Lower leg skin (tissue), 4 donors: Measurements from ENCODE around the gene SREBF1. TPM values are rescaled to one million over a fixed set of nuclear protein-coding genes. Genes with fewer than 3 reads are reported as not detected.

Experiments used
- DNase-seq, 2 donors: peaks; one replicate each; pipeline ENCODE4 v3.0.0-alpha.2; 2019; ENCODE audit warnings: low spot score in 2 of 2
- H3K4me3 ChIP-seq: fragments of 200-600 bp; sonication (generic); 2 replicates; pipeline ENCODE4 v1.5.1; 2017; ENCODE audit warnings: mild to moderate bottlenecking, low read depth; ENCODE audit not compliant: poor library complexity, severe bottlenecking
- POLR2A ChIP-seq, 2 donors: fragments of 450-650 bp; IDR thresholded peaks; one replicate each; pipeline ENCODE4 v1.6.1; 2016 to 2017; ENCODE audit warnings: antibody characterized with exemption in 2 of 2, mild to moderate bottlenecking in 1 of 2, moderate library complexity in 1 of 2
- WGBS, 2 donors: methylation state at CpG; one replicate each; pipeline ENCODE4 v1.1.5; 2018; 5-methylcytosine and 5-hydroxymethylcytosine counted together
- intact Hi-C: fragments of 100-400 bp; cut with DNase I; formaldehyde crosslinking; loops from one replicate; pipeline ENCODE4 v1.15.0; 2023; ENCODE audit warnings: low total_unique reads
- total RNA-seq, 4 donors: library from RNA; depleted of rRNA; stranded (reverse); fragments of >200 nt; gene quantifications; one replicate each; pipeline ENCODE4 v1.1.0, GENCODE V29; 2016
- TF ChIP-seq, protein P1 (sequence below), 3 donors: fragments of 450-650 bp; IDR thresholded peaks; one replicate each; pipeline ENCODE4 v1.5.1; 2016; ENCODE audit warnings: antibody characterized with exemption in 3 of 3, mild to moderate bottlenecking in 3 of 3, moderate library complexity in 2 of 3

The SREBF1 gene
- total RNA-seq, 4 donors from 2014 or later = 54.3 to 146 (median 102) TPM

- 59 to 63% methylated on average over 12 of the region's 12 CpGs for WGBS, 2 donors
- DNase-seq = no peak
- TF ChIP-seq, protein P1, sequence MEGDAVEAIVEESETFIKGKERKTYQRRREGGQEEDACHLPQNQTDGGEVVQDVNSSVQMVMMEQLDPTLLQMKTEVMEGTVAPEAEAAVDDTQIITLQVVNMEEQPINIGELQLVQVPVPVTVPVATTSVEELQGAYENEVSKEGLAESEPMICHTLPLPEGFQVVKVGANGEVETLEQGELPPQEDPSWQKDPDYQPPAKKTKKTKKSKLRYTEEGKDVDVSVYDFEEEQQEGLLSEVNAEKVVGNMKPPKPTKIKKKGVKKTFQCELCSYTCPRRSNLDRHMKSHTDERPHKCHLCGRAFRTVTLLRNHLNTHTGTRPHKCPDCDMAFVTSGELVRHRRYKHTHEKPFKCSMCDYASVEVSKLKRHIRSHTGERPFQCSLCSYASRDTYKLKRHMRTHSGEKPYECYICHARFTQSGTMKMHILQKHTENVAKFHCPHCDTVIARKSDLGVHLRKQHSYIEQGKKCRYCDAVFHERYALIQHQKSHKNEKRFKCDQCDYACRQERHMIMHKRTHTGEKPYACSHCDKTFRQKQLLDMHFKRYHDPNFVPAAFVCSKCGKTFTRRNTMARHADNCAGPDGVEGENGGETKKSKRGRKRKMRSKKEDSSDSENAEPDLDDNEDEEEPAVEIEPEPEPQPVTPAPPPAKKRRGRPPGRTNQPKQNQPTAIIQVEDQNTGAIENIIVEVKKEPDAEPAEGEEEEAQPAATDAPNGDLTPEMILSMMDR (IDR thresholded peaks at IDR 0.05) = no peak
- no peak for TF ChIP-seq POLR2A (IDR thresholded peaks at IDR 0.05)
- intact Hi-C loops = loop anchor here (10.0 kb wide), 1 partner anchor 105 kb away; the partner anchor contains the start of gene RAI1
- H3K4me3 ChIP-seq = no peak overlapping the region
These were observed 46.8 kb downstream of the SREBF1 start for GRCh38 chr17:17789828-17790636.

- intact Hi-C loops = no loop called here
- TF ChIP-seq, protein P1 (IDR thresholded peaks at IDR 0.05) = no peak
- no peak for TF ChIP-seq POLR2A (IDR thresholded peaks at IDR 0.05)
- WGBS, 2 donors = 73 to 96% methylated on average over 2 to 5 of the region's 6 CpGs
- no peak overlapping the region for H3K4me3 ChIP-seq
- no peak for DNase-seq
These were observed 47.4 kb downstream of the SREBF1 start for GRCh38 chr17:17789410-17789809.

- H3K4me3 ChIP-seq = no peak overlapping the region
- no peak for DNase-seq
- intact Hi-C loops = no loop called here
- 92 to 93% methylated on average over 7 to 8 of the region's 8 CpGs for WGBS, 2 donors
- no peak for TF ChIP-seq POLR2A (IDR thresholded peaks at IDR 0.05)
- TF ChIP-seq, protein P1 (IDR thresholded peaks at IDR 0.05) = no peak
These were observed 47.8 kb downstream of the SREBF1 start for GRCh38 chr17:17788967-17789366.

DNA sequence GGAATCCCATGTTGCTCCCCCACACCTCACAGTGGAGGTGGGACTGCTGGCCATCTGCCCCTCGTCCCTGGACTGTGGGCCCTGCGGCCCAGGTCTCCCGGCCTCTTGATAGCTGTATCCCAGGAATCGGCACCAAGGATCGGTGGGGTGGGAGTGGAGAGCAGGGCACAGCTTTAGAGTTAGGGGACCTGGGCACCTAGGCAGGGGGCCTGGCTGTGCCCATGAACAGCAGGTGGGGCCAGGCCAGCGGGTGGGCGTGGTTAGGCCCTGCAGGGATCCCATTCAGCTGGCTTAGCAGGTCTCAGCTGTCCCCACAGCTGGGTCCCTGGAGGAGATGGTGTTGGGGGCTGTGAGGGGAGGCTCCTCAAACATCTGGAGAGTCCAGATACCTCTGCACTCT, 49.2 kb downstream of the SREBF1 start:
- no peak for DNase-seq
- TF ChIP-seq POLR2A (IDR thresholded peaks at IDR 0.05) = no peak
- TF ChIP-seq, protein P1 (IDR thresholded peaks at IDR 0.05) = no peak
- intact Hi-C loops = no loop called here
- H3K4me3 ChIP-seq = no peak overlapping the region
- WGBS, 2 donors = 86 to 88% methylated on average over 6 to 7 of the region's 7 CpGs

DNA sequence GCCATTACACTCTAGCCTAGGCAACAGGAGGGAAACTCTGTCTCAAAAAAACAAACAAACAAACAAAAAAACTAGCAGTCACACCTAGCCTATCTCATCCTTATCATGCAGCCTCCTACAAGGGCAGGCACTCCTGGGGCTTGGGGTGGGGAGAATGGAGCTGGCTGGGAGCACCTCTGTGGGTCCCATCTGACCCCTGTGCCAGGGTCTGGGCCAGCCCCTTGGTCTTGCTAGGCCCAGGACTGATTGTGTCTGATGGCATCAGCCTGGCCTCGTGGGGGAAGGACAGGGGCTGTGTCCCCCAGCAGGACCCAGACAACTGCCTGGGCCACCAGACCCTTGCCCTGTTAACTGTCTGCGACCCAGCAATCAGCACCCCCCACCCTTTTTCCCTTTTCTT, 49.8 kb downstream of the SREBF1 start:
- WGBS, 2 donors = 88 to 96% methylated on average over 2 of the region's 2 CpGs
- TF ChIP-seq, protein P1 (IDR thresholded peaks at IDR 0.05) = no peak
- no peak for TF ChIP-seq POLR2A (IDR thresholded peaks at IDR 0.05)
- intact Hi-C loops = no loop called here
- no peak for DNase-seq
- H3K4me3 ChIP-seq = no peak overlapping the region
